HepG2 (cell line): ENCODE measurements around the gene INTS4. TPM values are rescaled to one million over a fixed set of nuclear protein-coding genes. Genes with fewer than 3 reads are reported as not detected.

Source experiments
- ATAC-seq: fragments of 200-7000 bp; cut with Tn5 transposase; 3 replicates; pipeline ENCODE4 v1.9.1; 2020; ENCODE audit warnings: mild to moderate bottlenecking, moderate library complexity
- Bru-seq: library from RNA; stranded (reverse); fragments of 400-500 nt; gene quantifications from one replicate; lab custom pipeline; 2021; lab: Mats Ljungman, UMichigan
- BruChase-seq, 2 experiments: library from RNA; stranded (reverse); fragments of 400-500 nt; gene quantifications; one replicate each; lab custom pipeline; 2021; lab: Mats Ljungman, UMichigan
- BruUV-seq: library from RNA; stranded (reverse); fragments of 400-500 nt; replicated peaks from 2 replicates; lab custom pipeline; 2021; lab: Mats Ljungman, UMichigan
- CTCF ChIA-PET: fragments of 300-600 bp; formaldehyde crosslinking; extraction: SDS; loops from one replicate; lab custom pipeline; 2021; ENCODE audit warnings: low total read pairs, inconsistent platforms, low intra/inter-chr PET ratio; lab: Yijun Ruan, JAX
- POLR2A ChIA-PET: fragments of 350-600 bp; sonication (Branson Sonifier 250); formaldehyde crosslinking; loops from one replicate; lab custom pipeline; 2020; ENCODE audit warnings: antibody characterized with exemption, inconsistent platforms; lab: Yijun Ruan, JAX
- DNase-seq: peaks from one replicate; pipeline ENCODE4 v3.0.0-alpha.2; 2015; ENCODE audit warnings: low spot score
- FAIRE-seq: peaks from 3 replicates; lab custom pipeline; 2011; peaks lifted over from hg19 to GRCh38; lab: Jason Lieb, UNC
- H2AFZ ChIP-seq: one replicate; pipeline ENCODE4 v1.6.1; 2011; ENCODE audit warnings: low read length, inconsistent platforms
- H3K27ac ChIP-seq: fragments of 300-600 bp; 3 replicates; pipeline ENCODE4 v1.8.0; 2011; ENCODE audit warnings: mixed run types, mild to moderate bottlenecking, mixed read lengths, low read length, inconsistent platforms; ENCODE audit not compliant: insufficient read depth; ENCODE audit errors: extremely low read length
- H3K27me3 ChIP-seq, 2 experiments: fragments of 200-600 bp in 1 of 2; 2 replicates in 1 of 2; 3 replicates in 1 of 2; pipeline versions ENCODE4 v1.6.0 to v1.8.0; 2011; ENCODE audit warnings: low read length in 2 of 2, mild to moderate bottlenecking in 2 of 2, moderate library complexity in 2 of 2, inconsistent platforms in 1 of 2; ENCODE audit not compliant: insufficient read depth in 2 of 2, control insufficient read depth in 1 of 2
- H3K36me3 ChIP-seq, 2 experiments: fragments of 200-600 bp in 1 of 2; replicated peaks in 1 of 2; 2 replicates in 1 of 2; 3 replicates in 1 of 2; pipeline versions ENCODE4 v1.5.1 to v1.8.0; 2011; ENCODE audit warnings: low read length in 2 of 2, inconsistent platforms in 1 of 2; ENCODE audit not compliant: insufficient read depth in 2 of 2, control insufficient read depth in 1 of 2
- H3K4me1 ChIP-seq: 2 replicates; pipeline ENCODE4 v1.5.1; 2012; ENCODE audit warnings: low read length, inconsistent platforms; ENCODE audit not compliant: insufficient read depth
- H3K4me2 ChIP-seq: 2 replicates; pipeline ENCODE4 v1.6.0; 2011; ENCODE audit warnings: low read depth, low read length, inconsistent platforms
- H3K4me3 ChIP-seq, 3 experiments: fragments of 200-600 bp in 1 of 3; sonication (generic), shearing (Covaris generic) in 1 of 3; replicated peaks in 1 of 3; 2 replicates each; pipeline ENCODE4 v1.5.1; 2011 to 2016; ENCODE audit warnings: low read length in 3 of 3, inconsistent platforms in 2 of 3, low read depth in 2 of 3, mild to moderate bottlenecking in 2 of 3, control low read depth in 1 of 3, mixed read lengths in 1 of 3; ENCODE audit not compliant: insufficient read depth in 1 of 3
- H3K79me2 ChIP-seq: one replicate; pipeline ENCODE4 v1.6.1; 2011; ENCODE audit warnings: low read length, inconsistent platforms; ENCODE audit not compliant: insufficient read depth
- H3K9ac ChIP-seq: 2 replicates; pipeline ENCODE4 v1.6.0; 2011; ENCODE audit warnings: mild to moderate bottlenecking, low read depth, low read length, inconsistent platforms; ENCODE audit not compliant: insufficient read depth
- H3K9me3 ChIP-seq: 2 replicates; pipeline ENCODE4 v1.5.1; 2012; ENCODE audit warnings: mild to moderate bottlenecking, low read length
- H4K20me1 ChIP-seq: 2 replicates; pipeline ENCODE4 v1.6.0; 2011; ENCODE audit warnings: inconsistent platforms, mild to moderate bottlenecking, low read length, moderate library complexity; ENCODE audit not compliant: insufficient read depth
- CREBL2 ChIP-seq: sonication (generic); formaldehyde crosslinking; IDR thresholded peaks from 2 replicates; pipeline ENCODE4 v1.8.1; 2023; ENCODE audit warnings: missing genetic modification reagents, mild to moderate bottlenecking, borderline replicate concordance
- MYPOP ChIP-seq: sonication (generic); formaldehyde crosslinking; IDR thresholded peaks from 2 replicates; pipeline ENCODE4 v1.8.1; 2023; ENCODE audit warnings: mild to moderate bottlenecking, moderate library complexity, missing genetic modification reagents
- NPAS2 ChIP-seq: sonication (generic); formaldehyde crosslinking; IDR thresholded peaks from 2 replicates; pipeline ENCODE4 v1.8.0; 2022; ENCODE audit warnings: mild to moderate bottlenecking, missing genetic modification reagents, borderline replicate concordance
- ZNF225 ChIP-seq: sonication (generic); formaldehyde crosslinking; IDR thresholded peaks from 2 replicates; pipeline ENCODE4 v1.4.0; 2020; ENCODE audit warnings: mild to moderate bottlenecking, missing genetic modification reagents
- ZNF281 ChIP-seq: sonication (generic); formaldehyde crosslinking; IDR thresholded peaks from 2 replicates; pipeline ENCODE4 v1.4.0; 2020; ENCODE audit warnings: missing genetic modification reagents, borderline replicate concordance
- ZNF335 ChIP-seq: sonication (generic); formaldehyde crosslinking; IDR thresholded peaks from 2 replicates; pipeline ENCODE4 v1.4.0; 2020; ENCODE audit warnings: missing genetic modification reagents
- ZNF460 ChIP-seq: sonication (generic); formaldehyde crosslinking; IDR thresholded peaks from 2 replicates; pipeline ENCODE4 v1.5.1; 2020; ENCODE audit warnings: missing genetic modification reagents, mild to moderate bottlenecking, borderline replicate concordance
- ZNF503 ChIP-seq: sonication (generic); formaldehyde crosslinking; IDR thresholded peaks from 2 replicates; pipeline ENCODE4 v1.4.0; 2020; ENCODE audit warnings: missing genetic modification reagents
- ZNF557 ChIP-seq: sonication (generic); formaldehyde crosslinking; IDR thresholded peaks from 2 replicates; pipeline ENCODE4 v1.4.0; 2020; ENCODE audit warnings: missing genetic modification reagents
- WGBS: methylation state at CpG from one replicate; pipeline ENCODE4 v1.1.6; 2017; ENCODE audit warnings: low lambda C conversion rate; 5-methylcytosine and 5-hydroxymethylcytosine counted together
- in situ Hi-C: cut with HindIII; loops from 2 replicates; pipeline ENCODE4 v1.10.0; 2017; ENCODE audit warnings: low pct_unique_long_range_greater_than_20kb; ENCODE audit not compliant: extremely low pct_ligation_motif_present
- intact Hi-C: fragments of 100-400 bp; cut with micrococcal nuclease; formaldehyde crosslinking; loops from one replicate; pipeline ENCODE4 v1.10.0; 2022; ENCODE audit not compliant: unreplicated experiment
- long read RNA-seq, 2 experiments: library from RNA in 1 of 2; library from polyadenylated mRNA in 1 of 2; stranded (forward) in 1 of 2; unstranded in 1 of 2; transcript quantifications; one replicate each; pipeline ENCODE4 v2.0.0, GENCODE V29; 2019 to 2022
- polyA minus RNA-seq, 3 experiments: library from RNA; depleted of rRNA, polyadenylated mRNA; stranded (reverse); fragments of >200 nt; gene quantifications; 2 replicates each; pipeline ENCODE4 v1.2.3, GENCODE V29; 2011; ENCODE audit warnings: low replicate concordance in 1 of 3
- polyA plus RNA-seq, 8 experiments: library from polyadenylated mRNA; depleted of rRNA in 3 of 8; stranded (reverse) in 7 of 8; unstranded in 1 of 8; fragments of >200 nt; fragmentation: Illumina TruSeq in 4 of 8; extraction: Trizol in 4 of 8; gene quantifications; 2 replicates each; pipeline versions ENCODE4 v1.2.1 to v1.2.3, GENCODE V29; 2011 to 2016; ENCODE audit warnings: low read depth in 4 of 8, missing spikeins in 1 of 8, mixed read lengths in 1 of 8; ENCODE audit not compliant: insufficient read depth in 1 of 8
- total RNA-seq, 5 experiments: library from RNA; depleted of rRNA; stranded (reverse); fragments of >200 nt; fragmentation: Illumina TruSeq; extraction: Trizol; gene quantifications; 2 replicates each; pipeline ENCODE4 v1.2.3, GENCODE V29; 2016; ENCODE audit warnings: low read depth in 1 of 5

INTS4 gene
- total RNA-seq (2016; rRNA removed; fragmentation: Illumina TruSeq; extraction: Trizol) (29.6 and 37.3 TPM in 2 replicates), polyA plus RNA-seq (2011; rRNA removed) (44.8 and 59.2 TPM in 2 replicates), polyA minus RNA-seq (2011; rRNA and poly(A)+ RNA removed; ENCODE audit: low replicate concordance) (45.8 and 61.7 TPM in 2 replicates), Bru-seq, nascent RNA (percentile 61 among the genes with signal in this experiment), BruChase-seq, experiment 1, labeled RNA remaining after a 6-hour chase (percentile 63 among the genes with signal in this experiment), BruChase-seq, experiment 2, labeled RNA remaining after a 2-hour chase (percentile 60 among the genes with signal in this experiment)
- total RNA-seq (2016; cell fraction: cytosol; rRNA removed; fragmentation: Illumina TruSeq; extraction: Trizol; ENCODE audit: low read depth): 12.4 and 14.5 TPM in 2 replicates
- total RNA-seq (2016; cell fraction: insoluble cytoplasmic fraction; rRNA removed; fragmentation: Illumina TruSeq; extraction: Trizol): 28.8 and 36.9 TPM in 2 replicates
- total RNA-seq (2016; cell fraction: membrane; rRNA removed; fragmentation: Illumina TruSeq; extraction: Trizol): 13.1 and 13.5 TPM in 2 replicates
- total RNA-seq (2016; cell fraction: nucleus; rRNA removed; fragmentation: Illumina TruSeq; extraction: Trizol): 65.1 and 74.2 TPM in 2 replicates
- 16.4 and 18.0 TPM in 2 replicates for polyA plus RNA-seq (2011; cell fraction: cytosol; rRNA removed)
- 207 and 223 TPM in 2 replicates for polyA plus RNA-seq (2011; cell fraction: nucleus; rRNA removed)
- 30.9 and 34.6 TPM in 2 replicates for polyA plus RNA-seq (2012)
- polyA plus RNA-seq (2016; cell fraction: cytosol; fragmentation: Illumina TruSeq; extraction: Trizol; ENCODE audit: low read depth): 3.4 and 4.4 TPM in 2 replicates
- polyA plus RNA-seq (2016; cell fraction: insoluble cytoplasmic fraction; fragmentation: Illumina TruSeq; extraction: Trizol; ENCODE audit: low read depth): 22.6 and 23.3 TPM in 2 replicates
- 6.8 and 9.1 TPM in 2 replicates for polyA plus RNA-seq (2016; cell fraction: membrane; fragmentation: Illumina TruSeq; extraction: Trizol; ENCODE audit: low read depth)
- 89.0 and 91.6 TPM in 2 replicates for polyA plus RNA-seq (2016; cell fraction: nucleus; fragmentation: Illumina TruSeq; extraction: Trizol; ENCODE audit: insufficient read depth, low read depth)
- 11.3 and 15.3 TPM in 2 replicates for polyA minus RNA-seq (2011; cell fraction: cytosol; rRNA and poly(A)+ RNA removed)
- 176 and 212 TPM in 2 replicates for polyA minus RNA-seq (2011; cell fraction: nucleus; rRNA and poly(A)+ RNA removed)
- long read RNA-seq, experiment 1, partial matches to known transcripts: 1 of 7 reads
- long read RNA-seq, experiment 1, other reads (novel, unspliced or antisense): 2 of 7 reads
- long read RNA-seq, experiment 2, transcript INTS4-209 (23 exons, 3,156 nt): major isoform, 6 of 39 reads
- long read RNA-seq, experiment 2, partial matches to known transcripts: 17 of 39 reads
- long read RNA-seq, experiment 2, other reads (novel, unspliced or antisense): 14 of 39 reads

GRCh38 chr11:77994434-77995362 is at the start of gene INTS4:
TSS of gene INTS4 (minus strand) at chr11:77994668. CDS start at chr11:77994643, 25 bp downstream.
- Histone ChIP-seq H4K20me1 (no peaks in the 10 kb centered on the region), H3K27me3 (no peaks in the 10 kb centered on the region; a peak in 1 of 5 replicates), H3K4me2 (peak within 1 kb of the TSS; percentile 95), H2AFZ (peak within 1 kb of the TSS; percentile 85), H3K4me1 (peaks cover 22% of the 10 kb centered on the region), H3K27ac (peak within 1 kb of the TSS; percentile 77), H3K9ac (peak within 1 kb of the TSS; percentile 85), H3K9me3 (no peaks in the 10 kb centered on the region), H3K4me3 (peak within 1 kb of the TSS; percentile 82 to 99 (median 83)), H3K36me3 (peaks cover 3 to 10% of the 10 kb centered on the region in 2 experiments; a peak in 3 of 5 replicates), H3K79me2 (peaks cover 25% of the 10 kb centered on the region)
- in situ Hi-C loops: no loop called here
- 1% methylated on average over 42 of the region's 47 CpGs for WGBS
- DNase-seq (peak; percentile 99), FAIRE-seq (peak; percentile 95), ATAC-seq (peak; percentile 98)
- BruUV-seq: no TSS peak
- POLR2A ChIA-PET: interaction anchor here (0.5 to 2.0 kb wide), 36 partner anchors 9 to 579 kb away, joined by 3 to 27 read pairs (median 6); partner anchors contain the start of genes ALG8, AQP11, CLNS1A and KCTD14
- intact Hi-C loops: loop anchor here (2.0 kb wide), 1 partner anchor 174 kb away; the partner anchor contains the start of genes AAMDC and RSF1
- CTCF ChIA-PET: no interaction called here
- TF ChIP-seq ZNF335 (peak; percentile 65; the same call in 1 of the 2 replicates), ZNF281 (CRISPR knock-in tag) (peak; percentile 85; the same call in 1 of the 2 replicates), MYPOP (CRISPR knock-in tag) (no peak; the same call in 1 of the 2 replicates), ZNF503 (0 out of 2 replicates have a peak, but pooled peaks have one; percentile 17), CREBL2 (CRISPR knock-in tag) (no peak), NPAS2 (no peak), ZNF225 (CRISPR knock-in tag) (no peak), ZNF460 (CRISPR knock-in tag) (no peak), ZNF557 (no peak)
